Measurements from ENCODE around the gene RAB24.

Gene RAB24

DNA sequence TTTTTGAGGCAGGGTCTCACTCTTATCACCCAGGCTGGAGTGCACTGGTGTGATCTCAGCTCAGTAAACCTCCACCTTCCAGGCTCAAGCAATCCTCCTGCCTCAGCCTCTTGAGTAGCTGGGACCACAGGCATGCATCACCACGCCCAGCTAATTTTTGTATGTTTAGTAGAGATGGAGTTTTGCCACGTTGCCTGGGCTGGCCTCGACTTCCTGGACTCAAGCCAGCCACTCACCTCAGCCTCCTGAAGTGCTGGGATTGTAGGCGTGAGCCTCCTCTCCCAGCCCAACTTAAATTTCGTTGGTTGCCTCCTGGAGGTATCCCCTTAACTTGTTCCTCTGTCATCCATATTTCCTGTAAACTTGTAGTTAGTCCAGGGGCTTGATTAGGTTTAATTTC lies 47.2 kb downstream of the RAB24 start:
- H3K9me2 ChIP-seq (replicated peaks; ENCODE audit: control insufficient read depth, low read length) = no peaks in the 10 kb centered on the region
- no peaks in the 10 kb centered on the region; the same call in 1 of the 2 replicates for H4K20me1 ChIP-seq (ENCODE audit: control insufficient read depth, insufficient read depth, low read depth, low read length)
- no peaks in the 10 kb centered on the region for H3K9me3 ChIP-seq (ENCODE audit: control insufficient read depth, insufficient read depth, low read length)
- H3K27ac ChIP-seq (ENCODE audit: low read depth, low read length) = no peak overlapping the region
- no peaks in the 10 kb centered on the region for H3K4me1 ChIP-seq (ENCODE audit: control insufficient read depth, low read length)
- 0 out of 2 replicates have a peak, but pooled peaks cover 4% of the 10 kb centered on the region for H3K79me2 ChIP-seq (ENCODE audit: control insufficient read depth, low read length)
- TF ChIP-seq, protein P1, sequence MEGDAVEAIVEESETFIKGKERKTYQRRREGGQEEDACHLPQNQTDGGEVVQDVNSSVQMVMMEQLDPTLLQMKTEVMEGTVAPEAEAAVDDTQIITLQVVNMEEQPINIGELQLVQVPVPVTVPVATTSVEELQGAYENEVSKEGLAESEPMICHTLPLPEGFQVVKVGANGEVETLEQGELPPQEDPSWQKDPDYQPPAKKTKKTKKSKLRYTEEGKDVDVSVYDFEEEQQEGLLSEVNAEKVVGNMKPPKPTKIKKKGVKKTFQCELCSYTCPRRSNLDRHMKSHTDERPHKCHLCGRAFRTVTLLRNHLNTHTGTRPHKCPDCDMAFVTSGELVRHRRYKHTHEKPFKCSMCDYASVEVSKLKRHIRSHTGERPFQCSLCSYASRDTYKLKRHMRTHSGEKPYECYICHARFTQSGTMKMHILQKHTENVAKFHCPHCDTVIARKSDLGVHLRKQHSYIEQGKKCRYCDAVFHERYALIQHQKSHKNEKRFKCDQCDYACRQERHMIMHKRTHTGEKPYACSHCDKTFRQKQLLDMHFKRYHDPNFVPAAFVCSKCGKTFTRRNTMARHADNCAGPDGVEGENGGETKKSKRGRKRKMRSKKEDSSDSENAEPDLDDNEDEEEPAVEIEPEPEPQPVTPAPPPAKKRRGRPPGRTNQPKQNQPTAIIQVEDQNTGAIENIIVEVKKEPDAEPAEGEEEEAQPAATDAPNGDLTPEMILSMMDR (IDR thresholded peaks at IDR 0.05; ENCODE audit: low read depth, low read length, poor library complexity, severe bottlenecking) = no peak
- no peak for TF ChIP-seq EZH2phosphoT487 (IDR thresholded peaks at IDR 0.05; ENCODE audit: borderline replicate concordance, low read length)
- H3K4me3 ChIP-seq (ENCODE audit: low read length) = no peak overlapping the region
- no peak overlapping the region for H3K4me2 ChIP-seq (ENCODE audit: low read length)
- H3K36me3 ChIP-seq (ENCODE audit: control insufficient read depth, low read length) = peaks cover 90% of the 10 kb centered on the region
- 0 out of 2 replicates have a peak, but pooled peaks cover under 1% of the 10 kb centered on the region for H3F3A ChIP-seq (ENCODE audit: control insufficient read depth, insufficient read depth)
- no peaks in the 10 kb centered on the region for H3K27me3 ChIP-seq (ENCODE audit: control insufficient read depth, low read length)

DNA sequence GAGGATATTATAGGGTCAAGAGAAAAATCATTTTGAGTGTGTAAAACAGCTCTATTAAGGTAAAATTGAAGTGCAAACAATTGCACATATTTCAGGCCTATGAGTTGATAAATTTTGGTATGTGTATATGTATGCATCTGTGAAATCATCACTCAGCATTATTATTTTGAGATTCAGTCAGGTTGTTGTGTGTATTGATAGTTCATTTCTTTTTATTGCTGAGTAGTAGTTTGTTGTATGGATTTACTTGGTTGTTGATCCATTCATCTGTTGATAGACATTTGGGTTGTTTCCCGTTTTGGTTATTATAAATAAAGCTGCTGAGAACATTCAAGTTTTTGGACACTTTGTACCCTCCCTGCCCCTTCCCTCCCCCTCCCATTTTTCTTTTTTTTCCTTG lies 50.3 kb downstream of the RAB24 start:
- Histone ChIP-seq H3K9me3 (ENCODE audit: control insufficient read depth, insufficient read depth, low read length) (no peaks in the 10 kb centered on the region), H3K79me2 (ENCODE audit: control insufficient read depth, low read length) (0 out of 2 replicates have a peak, but pooled peaks cover 4% of the 10 kb centered on the region), H3K4me1 (ENCODE audit: control insufficient read depth, low read length) (no peaks in the 10 kb centered on the region), H3F3A (ENCODE audit: control insufficient read depth, insufficient read depth) (peaks cover 5% of the 10 kb centered on the region; the same call in 1 of the 2 replicates), H3K4me2 (ENCODE audit: low read length) (no peak overlapping the region), H3K4me3 (ENCODE audit: low read length) (no peak overlapping the region), H4K20me1 (ENCODE audit: control insufficient read depth, insufficient read depth, low read depth, low read length) (no peaks in the 10 kb centered on the region), H3K36me3 (ENCODE audit: control insufficient read depth, low read length) (peaks cover 82% of the 10 kb centered on the region), H3K9me2 (replicated peaks; ENCODE audit: control insufficient read depth, low read length) (no peaks in the 10 kb centered on the region), H3K27me3 (ENCODE audit: control insufficient read depth, low read length) (no peaks in the 10 kb centered on the region), H3K27ac (ENCODE audit: low read depth, low read length) (no peak overlapping the region)
- TF ChIP-seq, protein P1 (IDR thresholded peaks at IDR 0.05; ENCODE audit: low read depth, low read length, poor library complexity, severe bottlenecking) = no peak
- no peak for TF ChIP-seq EZH2phosphoT487 (IDR thresholded peaks at IDR 0.05; ENCODE audit: borderline replicate concordance, low read length)
